HG02642 (cell line): ENCODE data around the gene MTOR.
"Not testable (repeated sequence)": the region's sequence is repeated elsewhere in the genome, so short reads cannot be mapped to it uniquely, and the experiment has no call there.

Source experiments
- ATAC-seq: cut with Tn5 transposase; IDR thresholded peaks from one replicate; pipeline ENCODE4 v1.9.1; 2021; ENCODE audit warnings: mild to moderate bottlenecking; ENCODE audit not compliant: unreplicated experiment, poor library complexity

Gene MTOR

GRCh38 chr1:11262171-11263049, at the start of gene MTOR:
TSS of gene MTOR (minus strand) at chr1:11262551. CDS start at chr1:11259409, 3,142 bp downstream.
- peak; percentile 96 for ATAC-seq

DNA sequence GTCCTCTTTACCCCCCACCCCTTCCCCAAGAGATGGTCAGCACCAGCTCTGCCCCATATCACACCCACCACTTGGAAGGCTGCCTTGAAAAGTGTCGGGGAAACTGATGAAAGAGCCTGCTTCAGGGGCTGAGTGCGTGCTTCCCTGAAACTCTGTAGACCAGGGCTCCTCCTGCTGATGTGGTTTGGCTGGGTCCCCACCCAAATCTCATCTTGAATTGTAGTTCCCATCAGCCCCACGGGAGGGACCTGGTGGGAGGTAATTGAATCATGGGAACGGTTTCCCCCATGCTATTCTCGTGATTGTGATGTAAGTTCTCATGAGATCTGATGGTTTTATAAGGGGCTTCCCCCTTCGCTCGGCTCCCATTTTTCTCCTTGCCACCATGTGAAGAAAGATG, 47.0 kb upstream of the MTOR start:
- ATAC-seq, result no peak

GRCh38 chr1:11308699-11309224, 46.4 kb upstream of the MTOR start:
- ATAC-seq, result no peak

GRCh38 chr1:11307852-11308251, 45.5 kb upstream of the MTOR start:
- no peak for ATAC-seq

- not testable (repeated sequence) for ATAC-seq
Observed at GRCh38 chr1:11305516-11305915, 43.2 kb upstream of the MTOR start.

GRCh38 chr1:11302366-11302765, 40.0 kb upstream of the MTOR start:
- ATAC-seq, result no peak

DNA sequence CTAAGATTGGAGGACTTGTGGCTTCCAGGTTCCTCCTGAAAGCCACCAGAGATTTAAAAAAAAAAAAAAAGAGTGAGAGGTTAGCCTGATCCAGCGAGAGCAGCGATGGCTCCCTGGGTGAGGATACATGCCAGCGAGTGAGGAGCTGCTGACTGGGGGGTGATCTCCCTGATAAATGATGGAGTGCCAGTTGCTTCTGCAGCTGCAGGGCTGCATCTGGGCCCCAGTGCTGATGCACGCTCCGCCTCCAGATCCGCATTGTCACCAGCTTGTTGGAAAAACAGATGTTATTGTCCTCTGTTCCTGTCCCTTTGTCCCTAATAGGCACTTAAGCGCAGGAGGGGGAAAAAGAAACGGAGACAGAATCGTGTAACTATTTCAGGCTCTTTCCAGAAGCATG, 39.2 kb upstream of the MTOR start:
- no peak for ATAC-seq

DNA sequence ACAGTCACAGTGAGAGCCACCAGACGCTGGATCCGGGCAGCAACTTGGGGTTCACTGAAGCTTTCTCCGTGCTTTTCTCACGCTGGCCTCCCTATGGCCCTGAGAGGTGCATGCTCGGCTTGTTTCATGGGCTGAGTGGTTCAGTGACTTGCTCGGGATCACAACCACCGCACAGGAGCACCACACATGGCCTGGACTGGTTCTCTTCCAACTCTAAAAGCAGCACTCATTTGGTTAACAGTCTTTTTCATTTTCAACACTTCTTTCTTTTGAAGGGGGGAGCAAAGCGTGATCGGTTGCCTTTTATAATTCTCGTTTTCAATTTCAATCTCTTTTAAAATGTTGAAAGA, 36.8 kb upstream of the MTOR start:
- no peak for ATAC-seq

- no peak for ATAC-seq
Observed at GRCh38 chr1:11298390-11299224, 36.3 kb upstream of the MTOR start.

DNA sequence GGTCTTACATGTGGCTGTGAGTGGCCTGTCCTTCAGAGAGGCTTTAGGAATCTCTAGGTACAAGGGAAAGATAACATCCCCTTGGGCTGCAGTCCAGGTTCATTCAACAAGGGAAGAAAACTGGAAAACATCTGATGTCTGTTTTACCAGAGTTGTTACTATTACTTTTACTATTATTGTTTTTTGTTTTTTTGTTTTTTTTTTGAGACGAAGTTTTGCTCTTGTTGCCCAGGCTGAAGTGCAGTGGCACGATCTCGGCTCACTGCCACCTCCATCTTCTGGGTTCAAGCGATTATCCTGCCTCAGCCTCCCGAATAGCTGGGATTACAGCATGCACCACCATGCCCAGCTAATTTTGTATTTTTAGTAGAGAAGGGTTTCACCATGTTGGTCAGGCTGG, 35.4 kb upstream of the MTOR start:
- ATAC-seq, result not testable (repeated sequence)

GRCh38 chr1:11295905-11296304, 33.6 kb upstream of the MTOR start:
- ATAC-seq, result no peak

- no peak for ATAC-seq
Observed at GRCh38 chr1:11294951-11295350, 32.6 kb upstream of the MTOR start.

DNA sequence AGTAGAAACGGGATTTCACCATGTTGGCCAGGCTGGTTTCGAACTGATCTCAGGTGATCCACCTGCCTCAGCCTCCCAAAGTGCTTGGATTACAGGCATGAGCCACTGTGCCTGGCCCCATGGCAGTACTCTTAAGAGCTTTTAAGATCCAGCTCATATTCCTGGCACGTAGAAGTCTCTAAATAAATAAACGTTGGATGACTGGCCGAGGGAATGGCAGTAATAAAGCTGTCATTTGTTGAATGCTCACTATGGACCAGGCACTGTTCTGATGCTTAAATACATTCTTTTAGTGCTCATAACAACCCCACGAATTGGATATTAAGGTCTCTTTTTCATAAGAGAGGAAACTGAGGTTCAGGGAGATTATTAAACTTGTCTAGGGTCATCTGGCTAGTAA, 31.5 kb upstream of the MTOR start:
- ATAC-seq, result no peak

GRCh38 chr1:11291049-11291448, 28.7 kb upstream of the MTOR start:
- ATAC-seq, result no peak

GRCh38 chr1:11289064-11289463, 26.7 kb upstream of the MTOR start:
- no peak for ATAC-seq

- no peak for ATAC-seq
Observed at GRCh38 chr1:11286735-11287410, 24.5 kb upstream of the MTOR start.

DNA sequence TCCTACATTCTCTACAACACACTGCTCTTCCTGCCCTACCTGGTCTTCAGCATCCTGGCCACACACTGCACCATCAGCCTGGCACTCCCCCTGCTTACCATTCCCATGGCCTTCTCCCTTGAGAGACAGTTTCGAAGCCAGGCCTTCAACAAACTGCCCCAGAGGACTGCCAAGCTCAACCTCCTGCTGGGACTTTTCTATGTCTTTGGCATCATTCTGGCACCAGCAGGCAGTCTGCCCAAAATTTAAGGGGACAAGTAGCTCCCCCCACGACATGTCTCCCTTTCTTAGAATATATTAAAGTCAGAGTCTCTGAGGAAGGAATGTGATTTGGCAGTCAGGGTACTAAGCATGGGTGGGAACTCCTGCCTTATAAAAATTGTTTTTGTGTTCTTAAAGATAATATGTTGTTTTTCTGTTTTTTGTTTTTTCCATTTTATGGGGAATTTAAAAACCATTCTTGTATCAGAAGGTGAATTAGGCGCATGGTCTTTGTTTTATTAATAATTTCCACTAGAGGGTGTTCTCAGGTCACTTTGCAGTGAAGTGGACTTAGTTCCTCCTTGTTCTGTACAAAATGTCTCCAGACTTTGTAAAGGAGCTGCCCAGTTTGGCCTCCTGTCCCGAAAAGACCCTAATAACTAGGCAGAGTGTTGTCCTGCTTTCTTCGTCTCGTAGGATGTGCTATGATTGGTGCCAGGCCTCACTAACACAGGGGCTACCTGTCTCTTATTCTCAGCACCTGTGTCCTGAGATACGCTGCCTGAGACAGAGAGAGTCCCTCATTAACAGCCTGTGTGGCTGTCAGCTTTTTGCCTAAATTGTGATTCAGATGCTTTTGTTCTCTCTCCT, 23.8 kb upstream of the MTOR start:
- ATAC-seq, result no peak

- no peak for ATAC-seq
Observed at GRCh38 chr1:11284784-11285183, 22.4 kb upstream of the MTOR start.

DNA sequence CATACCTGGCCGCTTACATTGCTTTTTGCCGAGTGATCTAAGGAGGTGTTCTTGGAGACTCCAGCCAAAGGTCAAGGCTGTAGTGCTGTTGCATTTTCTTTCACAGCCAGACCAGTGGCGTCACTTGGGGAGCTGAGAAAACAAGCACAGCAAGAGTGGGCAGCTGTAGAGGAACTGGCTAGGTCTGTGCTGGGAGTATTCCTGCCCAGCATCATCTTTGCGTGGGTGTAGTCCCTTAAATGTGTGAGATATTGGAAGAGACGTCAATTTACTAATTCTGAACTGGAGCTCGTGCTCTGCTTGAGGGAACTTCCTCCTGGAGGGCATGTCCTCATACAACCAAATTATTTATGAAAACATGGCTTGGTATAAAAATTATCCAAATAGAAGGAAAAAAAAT, 20.8 kb upstream of the MTOR start:
- no peak for ATAC-seq
